Mesenteric fat pad (tissue), 1 donor: ENCODE data around the gene CADM4. TPM values are rescaled to one million over a fixed set of nuclear protein-coding genes. Genes with fewer than 3 reads are reported as not detected.
"Not testable (repeated sequence)": the region's sequence is repeated elsewhere in the genome, so short reads cannot be mapped to it uniquely, and the experiment has no call there.

Source experiments
- DNase-seq: peaks from one replicate; pipeline ENCODE4 v3.0.0-alpha.2; 2020; ENCODE audit warnings: low spot score
- total RNA-seq: library from RNA; stranded (reverse); fragmentation: NEBNext Ultra II Directional; extraction: Animal tissue kit (Norgen Biotek cat#: 25700); gene quantifications from one replicate; pipeline ENCODE4 v1.2.1, GENCODE V29; 2021
- donor health status: DM: yes; HTN: yes; CAD: no.

CADM4 gene
- total RNA-seq, 1 donor from 2014 or later, result 1.4 TPM

DNA sequence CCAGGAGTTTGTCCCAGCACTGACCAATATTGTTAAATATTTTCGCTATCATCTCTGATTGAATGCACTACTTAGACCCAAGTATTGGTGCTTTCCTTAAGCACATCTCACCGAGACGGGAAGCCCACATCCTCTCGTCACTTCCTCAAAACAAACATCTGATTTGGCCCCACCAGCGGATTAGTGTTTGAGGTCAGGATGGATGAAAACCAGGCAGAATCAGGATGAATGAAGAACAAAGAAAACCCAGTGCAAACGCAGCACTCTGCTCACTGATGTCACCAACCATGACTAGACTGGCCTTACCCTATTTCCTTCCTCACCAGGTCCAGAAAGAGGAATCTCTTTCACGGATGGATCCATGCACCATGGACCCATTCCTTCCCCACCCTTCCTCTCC, 24.4 kb upstream of the CADM4 start:
- DNase-seq, result no peak

DNA sequence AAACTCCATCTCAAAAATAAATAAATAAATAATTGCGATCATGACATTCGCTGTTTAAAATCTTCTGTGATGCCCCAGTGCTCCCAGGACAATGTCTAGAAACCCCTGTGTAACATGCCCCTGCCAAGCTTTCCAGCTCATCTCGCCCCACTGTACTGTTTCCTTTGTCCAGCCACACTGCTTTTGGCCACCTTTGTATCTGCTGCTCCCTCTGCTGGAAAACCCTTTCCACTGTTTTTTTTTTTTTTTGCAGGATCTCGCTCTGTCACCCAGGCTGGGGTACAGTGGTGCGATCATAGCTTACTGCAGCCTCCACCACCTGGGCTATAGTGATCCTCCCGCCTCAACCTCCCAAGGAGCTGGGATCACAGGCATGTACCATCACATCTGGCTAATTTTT, 22.8 kb upstream of the CADM4 start:
- no peak for DNase-seq

DNA sequence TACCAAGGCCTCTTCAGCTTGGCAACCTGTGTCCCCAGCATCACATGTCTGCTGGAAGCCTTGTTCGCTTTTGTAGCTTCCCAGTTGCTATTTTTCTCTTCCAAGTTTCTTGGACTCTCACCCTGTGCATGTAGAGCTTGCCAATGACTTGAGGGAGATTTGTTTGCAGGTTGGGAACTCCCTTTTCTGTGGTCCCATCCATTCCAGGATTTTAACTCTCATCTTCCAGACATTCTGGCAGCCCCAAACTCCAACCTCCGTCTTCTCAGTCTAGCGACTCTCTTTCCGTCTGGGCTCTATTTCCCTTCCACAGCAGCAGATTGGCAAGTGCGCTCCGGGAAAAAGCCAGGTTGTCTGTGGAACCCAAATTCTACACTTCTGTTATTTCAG, 21.3 kb upstream of the CADM4 start:
- no peak for DNase-seq

DNA sequence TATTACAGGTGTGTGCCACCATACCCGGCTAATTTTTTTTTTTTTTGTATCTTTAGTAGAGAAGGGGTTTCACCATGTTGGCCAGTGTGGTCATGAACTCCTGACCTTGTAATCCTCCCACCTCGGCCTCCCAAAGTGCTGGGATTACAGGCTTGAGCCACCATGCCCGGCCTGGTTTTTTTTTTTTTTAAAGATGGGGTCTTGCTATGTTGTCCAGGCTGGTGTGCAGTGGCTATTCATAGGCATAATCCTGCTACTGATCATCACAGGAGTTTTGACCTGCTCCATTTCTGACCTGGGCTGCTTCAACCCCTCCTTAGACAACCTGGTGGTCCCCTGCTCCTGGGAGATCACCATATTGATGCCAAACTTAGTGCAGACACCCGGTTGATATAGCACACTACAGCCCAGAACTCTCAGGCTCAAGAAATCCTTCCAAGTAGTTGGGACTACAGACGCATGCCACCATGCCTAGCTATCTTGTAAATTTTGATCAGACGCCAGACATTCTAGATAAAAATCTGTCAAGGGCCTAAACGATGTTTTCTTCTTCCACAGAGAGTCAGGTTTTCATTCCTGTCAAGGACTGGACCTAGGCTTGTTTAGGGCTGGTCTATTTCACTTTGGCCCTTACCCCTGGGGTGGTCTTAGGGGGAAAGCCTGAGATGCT, 20.8 kb upstream of the CADM4 start:
- DNase-seq, result no peak

DNA sequence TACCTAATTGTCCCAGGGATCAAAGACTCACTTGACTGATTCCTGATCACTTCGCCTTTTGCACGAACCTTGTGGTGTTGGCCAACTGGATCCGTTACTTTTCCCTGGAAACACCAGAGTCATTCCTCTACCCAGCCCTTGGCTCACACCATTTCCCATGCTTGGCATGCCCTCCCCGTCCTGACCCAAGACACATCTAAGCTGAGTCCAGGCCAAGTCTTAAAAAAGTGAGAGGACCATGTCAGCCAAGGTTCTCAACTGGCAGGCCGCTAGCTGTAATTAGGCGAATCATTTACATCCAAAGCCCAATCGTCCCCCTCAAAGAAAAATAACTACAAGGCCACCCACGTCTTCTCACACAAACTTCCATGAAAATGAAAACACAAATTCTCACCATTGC, 18.8 kb upstream of the CADM4 start:
- DNase-seq, result no peak

DNA sequence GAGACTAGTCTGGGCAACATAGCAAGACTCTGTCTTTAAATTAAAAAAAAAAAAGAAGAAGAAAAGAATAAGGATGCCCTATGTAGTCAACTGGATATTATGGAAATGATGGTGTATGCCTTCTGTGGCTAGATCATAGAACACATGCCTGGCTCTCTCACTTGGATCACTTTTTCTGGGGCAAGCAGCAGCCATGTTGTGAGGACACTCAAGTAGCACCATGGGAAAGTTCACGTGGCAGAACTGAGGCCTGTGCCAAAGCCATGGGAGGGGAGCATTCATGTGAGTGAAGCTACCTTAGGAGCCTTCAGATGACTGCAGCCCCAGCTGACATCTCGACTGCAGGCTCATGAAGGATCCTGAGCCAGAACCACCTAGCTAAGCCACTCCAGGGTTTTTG, 18.4 kb upstream of the CADM4 start:
- DNase-seq, result no peak

DNA sequence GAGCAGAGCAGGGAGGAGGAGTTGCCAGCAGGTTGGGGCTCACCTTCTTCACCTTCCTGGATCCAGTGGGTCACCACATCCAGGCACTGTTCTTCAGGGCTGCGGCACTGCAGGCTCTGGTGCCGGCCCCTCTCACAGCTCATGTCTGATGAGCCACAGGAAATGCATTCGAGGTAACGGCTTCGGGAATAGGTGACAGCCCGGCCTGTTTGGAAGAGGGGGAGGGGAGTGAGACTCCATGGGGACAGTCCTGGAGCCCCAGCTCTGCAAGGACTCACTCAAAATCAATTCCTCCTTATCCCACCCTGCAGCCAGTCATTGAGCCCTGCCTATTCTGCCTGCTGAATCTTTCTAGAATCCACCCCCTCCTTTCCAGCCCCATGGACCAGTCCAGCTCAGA, 16.8 kb upstream of the CADM4 start:
- no peak for DNase-seq

DNA sequence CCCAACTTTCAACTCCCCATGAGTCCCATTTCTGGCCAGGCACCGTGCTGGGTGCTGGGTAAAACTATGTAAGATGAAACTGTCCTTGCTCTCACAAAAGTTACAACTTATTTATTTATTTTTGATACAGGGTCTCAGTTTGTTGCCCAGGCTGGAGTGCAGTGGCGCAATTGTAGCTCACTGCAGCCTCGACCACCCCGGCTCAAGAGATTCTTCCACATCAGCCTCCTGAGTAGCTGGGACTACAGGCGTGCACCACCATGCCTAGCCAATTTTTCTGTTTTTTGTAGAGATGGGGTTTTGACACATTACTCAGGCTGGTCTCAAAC, 12.9 kb upstream of the CADM4 start:
- no peak for DNase-seq

DNA sequence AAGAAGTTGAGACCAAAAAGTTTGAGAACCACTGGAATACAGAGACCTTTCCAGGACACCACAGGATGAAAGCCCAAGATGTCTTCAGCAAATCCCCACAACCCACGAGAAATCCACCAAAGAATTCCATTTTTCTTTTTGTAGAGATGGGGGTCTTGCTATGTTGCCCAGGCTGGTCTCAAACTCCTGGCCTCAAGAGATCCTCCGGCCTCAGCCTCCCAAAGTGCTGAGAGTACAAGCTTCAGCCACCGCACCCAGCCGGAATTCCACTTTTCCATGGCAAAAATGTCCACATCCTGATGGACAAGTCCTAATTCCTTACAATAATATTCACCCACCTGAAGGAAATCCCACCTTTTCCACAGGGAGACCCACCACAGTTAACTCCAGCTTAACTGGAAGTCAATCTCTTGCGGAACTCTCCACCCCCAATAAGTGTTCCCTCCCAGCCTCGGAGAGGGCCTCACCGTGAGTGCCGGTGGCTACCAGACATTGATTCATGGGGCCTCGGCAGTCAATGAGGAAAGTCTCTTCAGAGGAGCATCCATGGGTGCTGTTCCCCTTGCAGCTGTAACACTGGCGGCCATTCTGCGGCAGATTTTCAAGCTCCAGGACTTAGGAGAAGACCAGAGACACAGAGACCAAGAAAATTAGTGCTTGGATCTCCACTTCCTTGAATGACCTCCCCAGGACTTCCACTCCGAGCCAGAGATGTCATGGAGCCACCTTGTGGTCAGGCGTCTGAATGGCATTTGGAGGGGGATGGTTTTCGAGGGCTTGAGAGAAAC, 12.3 kb upstream of the CADM4 start:
- no peak for DNase-seq

DNA sequence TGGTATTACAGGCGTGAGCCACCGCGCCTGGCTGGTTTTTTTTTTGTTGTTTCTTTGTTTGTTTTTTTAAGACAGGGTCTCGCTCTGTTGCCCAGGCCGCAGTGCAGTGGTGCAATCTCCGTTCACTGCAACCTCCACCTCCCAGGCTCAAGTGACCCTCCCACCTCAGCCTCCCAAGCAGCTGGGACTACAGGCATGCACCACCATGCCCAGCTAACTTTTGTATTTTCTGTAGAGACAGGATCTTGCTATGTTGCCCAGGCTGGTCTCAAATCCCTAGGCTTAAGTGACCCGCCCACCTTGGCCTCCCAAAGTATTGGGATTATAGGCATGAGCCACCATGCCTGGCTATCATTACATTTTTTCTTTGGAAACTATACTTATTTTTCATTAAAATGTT, 10.6 kb upstream of the CADM4 start:
- not testable (repeated sequence) for DNase-seq

DNA sequence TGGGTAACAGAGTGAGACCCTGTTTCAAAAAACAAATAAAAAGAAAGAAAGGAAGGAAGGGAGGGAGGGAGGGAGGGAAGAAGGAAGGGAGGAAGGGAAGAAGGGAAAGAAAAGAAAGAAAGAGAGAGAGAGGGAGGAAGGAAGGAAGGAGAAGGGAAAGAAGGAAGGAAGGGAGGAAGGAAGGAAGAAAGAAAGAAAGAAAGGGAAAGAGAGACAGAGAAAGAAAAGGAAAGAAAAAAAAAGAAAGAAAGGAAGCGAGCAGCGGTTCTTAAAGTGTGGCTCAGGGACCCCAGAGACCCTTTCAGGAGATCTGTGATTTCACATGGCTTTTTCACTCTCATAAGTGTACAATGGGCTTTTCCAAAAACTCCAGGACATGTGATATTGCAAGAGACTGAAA, 9.9 kb upstream of the CADM4 start:
- no peak for DNase-seq

DNA sequence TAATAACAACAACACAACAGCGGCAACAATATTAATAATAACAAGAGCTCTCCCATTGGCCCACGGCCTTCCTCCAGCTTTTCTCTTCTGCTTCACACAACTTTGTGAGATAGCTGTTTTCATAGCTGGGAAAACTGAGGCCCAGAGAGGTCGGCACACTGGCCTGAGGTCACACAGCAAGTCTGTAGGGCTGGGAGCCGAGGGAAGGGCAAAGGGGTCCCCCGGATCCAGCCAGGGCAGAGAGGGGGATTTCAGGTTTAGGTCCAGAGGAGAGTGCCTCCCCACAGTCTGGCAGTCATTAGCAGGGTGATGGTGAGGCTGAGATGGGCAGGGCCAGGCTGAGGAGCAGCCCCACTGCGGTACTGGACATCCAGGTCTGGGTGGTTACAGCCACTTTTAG, 9.0 kb upstream of the CADM4 start:
- DNase-seq, result no peak

DNA sequence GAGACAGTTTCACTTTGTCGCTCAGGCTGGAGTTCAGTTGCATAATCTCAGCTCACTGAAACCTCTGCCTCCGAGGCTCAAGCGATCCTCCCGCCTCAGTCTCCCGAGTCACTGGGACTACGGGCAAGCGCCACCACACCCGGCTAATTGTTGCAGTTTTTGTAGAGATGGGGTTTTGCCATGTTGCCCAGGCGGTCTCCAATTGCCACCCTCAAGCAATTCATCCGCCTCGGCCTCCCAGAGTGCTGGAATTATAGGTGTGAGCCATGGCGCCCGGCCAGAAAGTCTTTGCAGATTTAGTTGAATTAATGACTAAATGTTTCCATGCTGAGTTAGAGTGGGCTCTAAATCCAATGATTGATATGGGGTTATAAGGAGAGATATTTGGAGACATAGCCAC, 4.5 kb upstream of the CADM4 start:
- no peak for DNase-seq

DNA sequence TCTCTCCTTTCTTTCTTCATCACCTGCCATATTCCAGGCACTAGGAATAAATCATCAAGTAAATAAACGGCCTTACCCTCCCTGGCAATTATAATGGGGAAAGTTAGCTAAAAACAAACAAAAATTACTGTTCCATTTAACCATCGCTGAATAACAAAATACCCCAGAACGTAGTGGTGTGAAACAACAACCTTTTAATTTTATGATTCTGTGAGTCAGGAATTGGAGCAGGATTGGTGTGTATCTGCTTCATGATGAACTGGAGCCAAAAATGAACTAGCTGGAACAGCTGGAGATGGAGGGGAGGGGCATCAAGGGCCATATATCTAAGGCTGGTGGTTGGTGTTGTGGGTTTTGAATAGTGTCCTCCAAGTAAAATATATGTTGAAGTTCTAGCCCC, 3.7 kb upstream of the CADM4 start:
- no peak for DNase-seq

DNA sequence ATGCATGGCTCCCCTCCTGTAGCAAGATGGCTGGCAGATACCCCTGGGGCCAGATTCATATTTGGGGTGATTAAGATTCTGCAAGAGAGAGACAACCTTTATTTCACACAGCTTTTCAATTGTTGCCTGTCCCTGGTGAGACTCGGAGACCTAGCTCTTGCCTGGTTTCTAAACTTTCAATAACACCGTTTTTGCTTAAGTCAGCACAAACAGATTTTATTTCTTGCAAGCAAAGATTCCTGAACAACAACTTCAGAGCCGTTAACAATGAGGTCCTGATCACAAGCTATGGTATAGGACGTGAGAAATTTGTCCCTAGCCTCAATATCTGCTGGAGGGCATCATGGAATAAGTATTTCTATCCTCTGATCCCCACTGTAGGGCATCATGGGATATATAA, 2.9 kb upstream of the CADM4 start:
- DNase-seq, result no peak

DNA sequence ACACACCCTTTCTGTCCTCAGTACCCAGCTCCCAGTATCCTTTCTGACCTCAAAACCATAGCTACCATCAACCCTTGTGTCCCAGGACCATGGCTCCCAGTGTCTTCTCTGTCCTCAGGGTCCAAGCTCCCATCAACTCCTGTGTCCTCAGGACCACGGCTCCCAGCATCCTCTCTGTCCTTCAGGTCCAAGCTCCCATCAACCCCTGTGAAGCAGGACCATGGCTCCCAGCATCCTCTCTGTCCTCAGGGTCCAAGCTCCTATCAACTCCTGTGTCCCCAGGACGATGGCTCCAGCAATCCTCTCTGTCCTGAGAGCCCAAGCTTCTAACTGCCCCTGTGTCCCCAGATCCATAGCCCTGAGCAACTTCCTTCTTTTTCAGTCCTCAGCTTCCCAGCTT, 1.7 kb upstream of the CADM4 start:
- no peak for DNase-seq

DNA sequence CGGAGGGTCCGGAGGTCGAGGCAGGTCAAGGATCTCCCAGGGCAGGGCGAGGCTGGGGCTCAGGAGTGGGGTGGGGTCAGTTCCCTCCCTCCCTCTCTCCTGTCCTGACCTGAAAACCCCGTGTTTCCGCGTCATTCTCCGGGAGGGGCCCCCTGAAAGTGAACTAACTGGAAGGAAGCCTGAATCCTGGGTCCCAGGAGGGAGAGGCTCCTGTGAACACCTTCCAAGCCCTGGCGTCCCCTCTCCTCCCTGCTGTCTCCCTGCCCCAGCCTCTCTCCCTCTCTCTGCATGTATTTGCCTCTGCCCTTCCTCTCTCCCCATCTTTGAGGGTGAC, 741 bp upstream of the CADM4 start:
- DNase-seq, result no peak

DNA sequence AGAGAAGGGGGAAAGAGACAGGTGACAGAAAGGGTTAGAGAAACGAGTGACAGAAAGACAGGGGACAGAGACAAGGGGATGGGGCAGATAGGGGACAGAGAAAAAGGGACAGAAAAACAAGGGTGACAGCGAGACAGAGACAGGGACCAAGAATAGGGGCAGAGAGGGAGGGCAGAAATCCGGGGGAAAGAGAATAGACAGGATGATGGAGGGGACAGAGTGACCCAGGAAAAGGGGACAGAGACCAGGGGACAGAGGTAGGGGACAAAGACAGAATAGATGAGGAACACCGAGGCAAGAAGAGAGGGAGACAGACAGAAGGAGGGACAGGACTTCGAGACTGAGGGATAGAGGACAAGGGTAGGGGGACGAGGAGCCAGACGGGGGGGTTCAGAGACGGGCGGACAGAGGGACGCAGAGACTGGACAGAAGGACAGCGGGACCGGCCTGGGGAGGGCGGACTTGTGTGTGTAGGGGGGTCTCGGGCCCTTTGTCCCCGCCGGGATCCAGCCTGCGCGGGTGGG, 593 bp downstream of the CADM4 start:
- no peak for DNase-seq

DNA sequence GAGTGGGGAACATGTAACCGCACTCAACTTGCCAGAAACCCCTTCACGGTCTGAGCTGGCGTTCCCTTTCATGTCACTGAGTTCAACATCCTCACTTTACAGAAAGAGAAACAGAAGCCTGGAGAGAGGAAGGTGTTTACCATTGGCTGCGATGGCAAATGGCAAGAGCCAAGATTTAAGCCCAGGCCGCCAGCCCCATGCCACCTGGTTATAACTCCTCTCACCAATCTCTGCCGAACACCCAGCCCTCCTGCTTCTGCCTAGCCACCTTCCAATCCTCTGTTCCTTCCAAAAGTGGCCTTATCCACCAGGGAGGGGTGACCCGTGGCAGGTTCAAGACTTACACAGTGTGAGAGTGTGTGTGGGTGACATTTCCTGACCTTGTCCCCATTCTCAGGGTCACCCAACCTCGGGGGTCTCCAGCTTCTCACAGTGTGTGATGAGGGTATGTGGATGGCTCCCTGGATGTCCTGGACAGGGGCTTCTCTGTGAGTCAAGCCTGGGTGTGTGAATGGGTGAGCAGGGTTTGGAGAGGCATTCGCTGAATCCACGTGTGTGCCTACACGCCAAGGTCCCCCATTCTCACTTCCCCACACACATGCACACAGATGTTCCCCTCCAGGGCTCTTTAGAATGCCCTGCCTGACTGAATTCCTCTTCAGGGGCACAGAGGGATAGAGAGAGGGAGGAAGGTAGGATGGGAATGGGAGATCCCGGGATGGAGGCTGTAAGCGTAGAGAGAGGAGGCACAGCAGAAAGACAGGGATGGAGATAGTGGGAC, 1.2 kb downstream of the CADM4 start:
- no peak for DNase-seq

DNA sequence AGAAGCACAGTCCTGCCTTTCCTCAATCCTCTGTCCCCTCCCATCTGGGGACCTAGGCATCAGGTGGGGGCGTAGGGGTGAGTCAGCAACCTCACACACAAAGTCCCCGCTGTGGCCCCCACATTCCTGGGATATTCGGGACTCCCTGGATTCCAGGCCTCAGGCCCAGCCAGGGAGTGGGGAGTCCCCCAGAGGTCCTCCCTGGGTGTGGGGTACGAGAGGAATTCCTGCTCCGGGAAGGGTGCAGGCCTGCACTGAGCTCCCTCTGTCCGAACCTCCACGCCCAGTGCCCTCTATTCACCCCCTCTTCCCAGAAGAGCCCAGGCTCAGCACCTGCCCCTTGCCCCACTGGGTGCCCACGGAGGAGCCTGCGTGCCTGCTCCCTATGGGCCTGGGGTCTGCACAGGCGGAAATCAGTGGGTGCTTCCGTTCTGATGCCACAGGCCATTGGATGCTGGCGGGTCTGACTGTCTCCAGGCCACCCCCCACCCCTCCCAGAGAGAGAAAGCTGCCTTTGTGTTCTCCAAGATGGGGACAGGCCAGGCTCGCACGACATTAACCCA, 3.4 kb downstream of the CADM4 start:
- no peak for DNase-seq

DNA sequence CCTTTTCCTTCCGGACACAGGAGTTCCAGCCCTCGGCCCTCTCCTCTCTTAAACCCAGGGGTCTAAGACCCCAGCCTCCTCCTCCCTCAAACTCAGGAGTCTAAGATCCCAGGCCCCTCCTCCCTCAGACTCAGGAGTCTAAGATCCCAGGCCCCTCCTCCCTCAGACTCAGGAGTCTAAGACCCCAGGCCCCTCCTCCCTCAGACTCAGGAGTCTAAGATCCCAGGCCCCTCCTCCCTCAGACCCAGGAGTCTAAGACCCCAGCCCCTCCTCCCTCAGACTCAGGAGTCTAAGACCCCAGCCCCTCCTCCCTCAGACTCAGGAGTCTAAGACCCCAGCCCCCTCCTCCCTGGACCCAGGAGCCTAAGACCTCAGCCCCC, 4.1 kb downstream of the CADM4 start:
- DNase-seq, result not testable (repeated sequence)

DNA sequence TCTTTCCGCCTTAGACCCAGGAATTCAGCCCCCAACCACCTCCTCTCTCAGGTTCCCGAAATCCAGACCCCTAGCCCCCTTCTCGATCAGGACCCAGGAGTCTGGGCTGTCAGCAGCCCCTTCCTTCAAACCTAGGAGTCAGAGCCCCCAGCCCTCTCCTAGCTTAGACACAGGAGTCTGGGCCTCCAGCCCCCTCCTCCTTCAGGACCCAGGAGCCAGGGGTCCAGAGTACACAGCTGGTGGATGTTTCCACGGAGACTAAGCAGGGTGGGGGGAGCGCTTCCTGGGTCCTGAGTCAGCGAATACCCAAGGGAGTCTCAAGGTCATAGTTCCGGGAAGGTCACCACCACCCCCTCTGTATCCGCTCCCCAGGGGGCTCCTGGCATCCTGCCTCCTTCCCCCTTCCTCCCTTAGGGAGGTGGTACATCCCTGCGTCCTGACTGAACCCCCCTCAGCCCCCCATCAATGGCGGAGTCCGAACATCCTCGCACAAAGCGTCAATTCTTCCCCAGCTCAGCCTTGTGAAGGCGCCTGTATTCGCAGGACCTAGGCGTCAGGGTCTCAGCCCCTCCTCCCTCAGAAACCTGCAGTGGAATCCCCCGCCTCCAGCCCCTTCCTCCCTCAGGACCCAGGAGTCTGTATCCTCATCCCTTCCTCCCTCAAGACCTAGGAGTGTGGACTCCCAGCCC, 4.6 kb downstream of the CADM4 start:
- DNase-seq, result no peak
